Gastrocnemius medialis (tissue), 4 donors: ENCODE measurements around the gene HDAC4. TPM values are rescaled to one million over a fixed set of nuclear protein-coding genes. Genes with fewer than 3 reads are reported as not detected.

Source experiments
- ATAC-seq, 2 donors: fragments of 150-250 bp; one replicate each; pipeline ENCODE4 v1.9.1; 2016
- DNase-seq, 2 donors: peaks; one replicate each; pipeline ENCODE4 v3.0.0-alpha.2; 2019
- H3K27ac ChIP-seq, 4 donors: fragments of 200-600 bp; sonication (generic); 1 replicate in 1 of 4; 2 replicates in 3 of 4; pipeline ENCODE4 v1.5.1; 2016 to 2018; ENCODE audit warnings: mild to moderate bottlenecking in 2 of 4, moderate library complexity in 1 of 4
- H3K27me3 ChIP-seq, 3 donors: fragments of 200-600 bp; sonication (generic) in 2 of 3; 1 replicate in 1 of 3; 2 replicates in 2 of 3; pipeline versions ENCODE4 v1.5.1 to v1.6.0; 2016 to 2019; ENCODE audit warnings: mild to moderate bottlenecking in 1 of 3, moderate library complexity in 1 of 3
- H3K36me3 ChIP-seq, 2 donors: fragments of 200-600 bp; sonication (generic) in 1 of 2; one replicate each; pipeline ENCODE4 v1.5.1; 2017 to 2018
- H3K4me1 ChIP-seq, 2 donors: fragments of 200-600 bp; sonication (generic) in 1 of 2; one replicate each; pipeline ENCODE4 v1.5.1; 2016 to 2017; ENCODE audit warnings: mild to moderate bottlenecking in 2 of 2
- H3K4me3 ChIP-seq, 4 donors: fragments of 200-600 bp; sonication (generic) in 3 of 4; 1 replicate in 1 of 4; 2 replicates in 3 of 4; pipeline ENCODE4 v1.5.1; 2016 to 2019; ENCODE audit warnings: mild to moderate bottlenecking in 2 of 4
- H3K9me3 ChIP-seq, 3 donors: fragments of 200-600 bp; sonication (generic) in 2 of 3; 1 replicate in 1 of 3; 2 replicates in 2 of 3; pipeline ENCODE4 v1.5.1; 2016 to 2019
- POLR2A ChIP-seq, 2 donors: fragments of 450-650 bp; IDR thresholded peaks; one replicate each; pipeline ENCODE4 v1.6.1; 2017; ENCODE audit warnings: antibody characterized with exemption in 2 of 2, mild to moderate bottlenecking in 2 of 2, moderate library complexity in 2 of 2
- in situ Hi-C, 4 donors: fragments of 200-750 bp; cut with MboI; loops; one replicate each; pipeline versions ENCODE4 v1.15.0 to v1.8.0; 2017; ENCODE audit warnings: low sequenced_read_pairs in 4 of 4
- intact Hi-C: fragments of 100-400 bp; cut with DNase I; formaldehyde crosslinking; loops from one replicate; pipeline ENCODE4 v1.15.1; 2023; ENCODE audit warnings: low total_unique reads
- total RNA-seq, 4 donors: library from RNA; depleted of rRNA; stranded (reverse); fragments of >200 nt; gene quantifications; one replicate each; pipeline versions ENCODE4 v1.1.0 to v1.2.3, GENCODE V29; 2016
- TF ChIP-seq, protein P1 (sequence below), 5 experiments: fragments of 450-650 bp in 3 of 5; fragments of 200-600 bp in 2 of 5; sonication (generic) in 2 of 5; IDR thresholded peaks in 4 of 5; conservative IDR thresholded peaks in 1 of 5; 1 replicate in 4 of 5; 2 replicates in 1 of 5; pipeline ENCODE4 v1.5.1; 2016 to 2019; ENCODE audit warnings: antibody characterized with exemption in 5 of 5, mild to moderate bottlenecking in 3 of 5, moderate library complexity in 3 of 5

The HDAC4 gene
- total RNA-seq, 4 donors from 2014 or later, result 23.6 to 257 (median 119) TPM

DNA sequence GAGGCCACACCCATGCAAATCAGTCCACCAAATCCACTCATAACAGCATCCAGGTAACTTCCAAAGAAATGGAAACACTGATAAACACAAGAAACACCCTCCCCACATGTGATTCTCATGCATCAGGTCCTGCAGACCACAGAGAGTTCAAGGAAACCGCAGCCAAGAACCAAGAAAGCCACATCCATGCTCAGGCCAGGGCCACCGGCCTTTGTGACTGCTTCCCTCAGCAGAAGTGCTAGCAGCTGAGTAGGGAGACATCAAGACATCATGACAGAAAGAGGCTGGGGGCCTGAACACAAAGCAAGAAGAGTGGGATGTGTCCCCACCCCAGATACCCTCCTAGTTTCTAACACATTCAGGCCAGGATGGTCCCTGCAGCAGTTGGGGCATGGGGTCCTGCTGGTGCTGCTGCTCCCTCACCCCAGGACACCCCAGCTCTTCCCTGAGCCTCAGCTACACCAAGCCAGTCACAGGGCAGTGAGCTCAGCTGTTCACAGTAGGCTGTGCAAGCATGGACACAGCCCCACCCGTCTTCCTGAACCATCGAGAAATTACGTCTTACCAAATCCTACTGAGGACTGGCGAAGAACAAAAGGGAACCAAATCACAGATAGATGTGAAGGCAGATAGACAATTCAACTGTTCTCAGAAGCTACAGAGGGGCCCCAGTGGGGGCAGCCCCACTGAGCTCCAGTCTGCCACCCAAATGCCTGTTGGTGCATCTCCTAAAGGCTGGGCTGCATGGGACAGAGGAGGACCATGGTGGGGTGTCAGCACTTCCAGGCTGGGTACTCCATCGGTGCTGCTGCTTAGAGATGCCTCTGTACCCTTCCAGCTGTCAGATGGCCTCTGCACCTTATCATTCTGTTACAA, 60.9 kb downstream of the HDAC4 start:
- intact Hi-C loops (no loop called here), in situ Hi-C loops (loop anchor here in 1 of 4 donors (10.0 kb wide), 1 partner anchor 45 kb away; no protein-coding TSS in a partner anchor)
- no peak for DNase-seq
- TF ChIP-seq, protein P1, sequence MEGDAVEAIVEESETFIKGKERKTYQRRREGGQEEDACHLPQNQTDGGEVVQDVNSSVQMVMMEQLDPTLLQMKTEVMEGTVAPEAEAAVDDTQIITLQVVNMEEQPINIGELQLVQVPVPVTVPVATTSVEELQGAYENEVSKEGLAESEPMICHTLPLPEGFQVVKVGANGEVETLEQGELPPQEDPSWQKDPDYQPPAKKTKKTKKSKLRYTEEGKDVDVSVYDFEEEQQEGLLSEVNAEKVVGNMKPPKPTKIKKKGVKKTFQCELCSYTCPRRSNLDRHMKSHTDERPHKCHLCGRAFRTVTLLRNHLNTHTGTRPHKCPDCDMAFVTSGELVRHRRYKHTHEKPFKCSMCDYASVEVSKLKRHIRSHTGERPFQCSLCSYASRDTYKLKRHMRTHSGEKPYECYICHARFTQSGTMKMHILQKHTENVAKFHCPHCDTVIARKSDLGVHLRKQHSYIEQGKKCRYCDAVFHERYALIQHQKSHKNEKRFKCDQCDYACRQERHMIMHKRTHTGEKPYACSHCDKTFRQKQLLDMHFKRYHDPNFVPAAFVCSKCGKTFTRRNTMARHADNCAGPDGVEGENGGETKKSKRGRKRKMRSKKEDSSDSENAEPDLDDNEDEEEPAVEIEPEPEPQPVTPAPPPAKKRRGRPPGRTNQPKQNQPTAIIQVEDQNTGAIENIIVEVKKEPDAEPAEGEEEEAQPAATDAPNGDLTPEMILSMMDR (IDR thresholded peaks at IDR 0.05 in 4 of 5, conservative IDR thresholded peaks at IDR 0.05 in 1 of 5), result no peak
- no peak for TF ChIP-seq POLR2A (IDR thresholded peaks at IDR 0.05)
- Histone ChIP-seq H3K27ac (no peak overlapping the region), H3K27me3 (no peaks in the 10 kb centered on the region), H3K4me1 (peaks cover 0 to 4% of the 10 kb centered on the region in 2 donors), H3K9me3 (no peaks in the 10 kb centered on the region), H3K4me3 (no peak overlapping the region), H3K36me3 (no peaks in the 10 kb centered on the region)
- ATAC-seq, result no peak

DNA sequence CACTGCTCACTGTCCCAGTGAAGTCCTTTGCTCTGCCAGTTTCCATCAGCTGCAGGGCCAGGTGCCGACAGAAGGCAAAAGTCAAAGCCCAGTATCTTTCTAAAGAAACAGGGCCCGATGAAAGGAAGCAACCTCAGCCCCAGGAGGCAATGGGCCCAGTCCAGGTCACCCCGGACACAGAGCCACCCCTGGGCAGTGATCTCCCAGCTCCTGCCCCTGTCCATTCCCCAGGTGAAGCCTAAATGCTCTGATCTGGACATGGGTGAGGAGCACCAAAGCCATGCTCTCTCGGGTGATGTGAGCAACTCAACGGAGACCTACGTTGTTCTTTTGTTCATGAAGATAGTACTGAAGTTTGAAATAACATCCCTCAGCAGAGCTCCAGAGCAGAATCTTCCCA, 61.6 kb downstream of the HDAC4 start:
- ATAC-seq, result no peak
- intact Hi-C loops, result no loop called here
- Histone ChIP-seq H3K4me1 (peaks cover 0 to 4% of the 10 kb centered on the region in 2 donors), H3K4me3 (no peak overlapping the region), H3K9me3 (no peaks in the 10 kb centered on the region), H3K27me3 (no peaks in the 10 kb centered on the region), H3K27ac (no peak overlapping the region), H3K36me3 (no peaks in the 10 kb centered on the region)
- DNase-seq, result no peak
- in situ Hi-C loops, result loop anchor here in 1 of 4 donors (10.0 kb wide), 1 partner anchor 46 kb away; no protein-coding TSS in a partner anchor
- TF ChIP-seq, protein P1 (IDR thresholded peaks at IDR 0.05 in 4 of 5, conservative IDR thresholded peaks at IDR 0.05 in 1 of 5), result no peak
- no peak for TF ChIP-seq POLR2A (IDR thresholded peaks at IDR 0.05)

GRCh38 chr2:239337877-239338484, 62.8 kb downstream of the HDAC4 start:
- no peak overlapping the region for H3K4me3 ChIP-seq
- H3K27ac ChIP-seq, result no peak overlapping the region
- intact Hi-C loops (no loop called here), in situ Hi-C loops (loop anchor here in 1 of 4 donors (10.0 kb wide), 1 partner anchor 47 kb away; no protein-coding TSS in a partner anchor)
- no peaks in the 10 kb centered on the region for H3K36me3 ChIP-seq
- H3K27me3 ChIP-seq, result no peaks in the 10 kb centered on the region
- TF ChIP-seq, protein P1 (IDR thresholded peaks at IDR 0.05 in 4 of 5, conservative IDR thresholded peaks at IDR 0.05 in 1 of 5), result no peak
- no peak for TF ChIP-seq POLR2A (IDR thresholded peaks at IDR 0.05)
- no peaks in the 10 kb centered on the region for H3K9me3 ChIP-seq
- ATAC-seq, result no peak
- H3K4me1 ChIP-seq, result peaks cover 0 to 4% of the 10 kb centered on the region in 2 donors
- DNase-seq, result no peak

GRCh38 chr2:239337122-239337876, 63.5 kb downstream of the HDAC4 start:
- intact Hi-C loops (no loop called here), in situ Hi-C loops (loop anchor here in 1 of 4 donors (10.0 kb wide), 1 partner anchor 48 kb away; no protein-coding TSS in a partner anchor)
- DNase-seq, result no peak
- Histone ChIP-seq H3K27me3 (no peaks in the 10 kb centered on the region), H3K4me3 (no peak overlapping the region), H3K9me3 (no peaks in the 10 kb centered on the region), H3K27ac (no peak overlapping the region), H3K36me3 (no peaks in the 10 kb centered on the region), H3K4me1 (peaks cover 0 to 5% of the 10 kb centered on the region in 2 donors)
- TF ChIP-seq, protein P1 (IDR thresholded peaks at IDR 0.05 in 4 of 5, conservative IDR thresholded peaks at IDR 0.05 in 1 of 5), result no peak
- no peak for TF ChIP-seq POLR2A (IDR thresholded peaks at IDR 0.05)
- ATAC-seq, result no peak
